Activated T-cell treated with anti-CD3 and anti-CD28 coated beads, Interleukin-2, amount 50 U/mL, for 1 hour (primary cell): ENCODE data around the gene SUN1.
"Not testable (repeated sequence)": the region's sequence is repeated elsewhere in the genome, so short reads cannot be mapped to it uniquely, and the experiment has no call there.

ENCODE experiments used
- DNase-seq: peaks from one replicate; pipeline ENCODE4 v3.0.0-alpha.2; 2020

SUN1 gene, protein sequence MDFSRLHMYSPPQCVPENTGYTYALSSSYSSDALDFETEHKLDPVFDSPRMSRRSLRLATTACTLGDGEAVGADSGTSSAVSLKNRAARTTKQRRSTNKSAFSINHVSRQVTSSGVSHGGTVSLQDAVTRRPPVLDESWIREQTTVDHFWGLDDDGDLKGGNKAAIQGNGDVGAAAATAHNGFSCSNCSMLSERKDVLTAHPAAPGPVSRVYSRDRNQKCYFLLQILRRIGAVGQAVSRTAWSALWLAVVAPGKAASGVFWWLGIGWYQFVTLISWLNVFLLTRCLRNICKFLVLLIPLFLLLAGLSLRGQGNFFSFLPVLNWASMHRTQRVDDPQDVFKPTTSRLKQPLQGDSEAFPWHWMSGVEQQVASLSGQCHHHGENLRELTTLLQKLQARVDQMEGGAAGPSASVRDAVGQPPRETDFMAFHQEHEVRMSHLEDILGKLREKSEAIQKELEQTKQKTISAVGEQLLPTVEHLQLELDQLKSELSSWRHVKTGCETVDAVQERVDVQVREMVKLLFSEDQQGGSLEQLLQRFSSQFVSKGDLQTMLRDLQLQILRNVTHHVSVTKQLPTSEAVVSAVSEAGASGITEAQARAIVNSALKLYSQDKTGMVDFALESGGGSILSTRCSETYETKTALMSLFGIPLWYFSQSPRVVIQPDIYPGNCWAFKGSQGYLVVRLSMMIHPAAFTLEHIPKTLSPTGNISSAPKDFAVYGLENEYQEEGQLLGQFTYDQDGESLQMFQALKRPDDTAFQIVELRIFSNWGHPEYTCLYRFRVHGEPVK

GRCh38 chr7:832167-832967 lies at the start of gene SUN1:
SUN1 (plus strand) TSS chr7:832476; CDS start chr7:832525, 49 bp downstream.
- DNase-seq = peak; percentile 67

DNA sequence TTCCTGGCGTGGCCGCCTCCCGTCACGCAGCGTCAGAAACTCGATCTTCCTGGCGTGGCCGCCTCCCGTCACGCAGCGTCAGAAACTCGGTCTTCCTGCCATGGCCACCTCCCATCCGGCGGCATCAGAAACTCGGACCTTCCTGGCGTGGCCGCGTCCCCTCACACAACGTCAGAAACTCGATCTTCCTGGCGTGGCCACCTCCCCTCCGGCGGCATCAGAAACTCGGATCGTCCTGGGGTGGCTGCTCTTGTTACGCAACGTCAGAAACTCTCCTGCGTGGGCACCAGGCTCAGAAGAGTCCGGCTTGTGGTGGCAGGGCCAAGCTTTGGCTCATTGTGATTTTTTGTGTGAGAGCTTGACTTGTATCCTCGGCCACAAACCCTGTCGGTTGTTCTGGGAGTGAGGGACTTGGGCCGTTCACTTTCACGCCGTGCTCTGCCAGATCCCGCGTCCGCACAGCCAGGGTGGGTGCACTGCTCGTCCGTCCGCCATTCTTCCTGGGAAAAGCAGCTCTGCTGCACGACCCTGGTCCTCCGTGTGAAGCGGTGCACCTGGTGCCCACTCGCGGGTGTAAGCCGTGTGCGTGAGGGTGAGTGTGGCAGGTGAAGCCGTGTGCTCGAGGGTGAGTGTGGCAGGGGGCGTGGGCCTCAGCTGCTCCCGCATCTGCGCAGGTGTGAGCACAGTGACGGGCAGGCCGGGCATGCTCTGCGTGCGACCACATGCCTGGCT lies 49.4 kb upstream of the SUN1 start:
- no peak for DNase-seq

DNA sequence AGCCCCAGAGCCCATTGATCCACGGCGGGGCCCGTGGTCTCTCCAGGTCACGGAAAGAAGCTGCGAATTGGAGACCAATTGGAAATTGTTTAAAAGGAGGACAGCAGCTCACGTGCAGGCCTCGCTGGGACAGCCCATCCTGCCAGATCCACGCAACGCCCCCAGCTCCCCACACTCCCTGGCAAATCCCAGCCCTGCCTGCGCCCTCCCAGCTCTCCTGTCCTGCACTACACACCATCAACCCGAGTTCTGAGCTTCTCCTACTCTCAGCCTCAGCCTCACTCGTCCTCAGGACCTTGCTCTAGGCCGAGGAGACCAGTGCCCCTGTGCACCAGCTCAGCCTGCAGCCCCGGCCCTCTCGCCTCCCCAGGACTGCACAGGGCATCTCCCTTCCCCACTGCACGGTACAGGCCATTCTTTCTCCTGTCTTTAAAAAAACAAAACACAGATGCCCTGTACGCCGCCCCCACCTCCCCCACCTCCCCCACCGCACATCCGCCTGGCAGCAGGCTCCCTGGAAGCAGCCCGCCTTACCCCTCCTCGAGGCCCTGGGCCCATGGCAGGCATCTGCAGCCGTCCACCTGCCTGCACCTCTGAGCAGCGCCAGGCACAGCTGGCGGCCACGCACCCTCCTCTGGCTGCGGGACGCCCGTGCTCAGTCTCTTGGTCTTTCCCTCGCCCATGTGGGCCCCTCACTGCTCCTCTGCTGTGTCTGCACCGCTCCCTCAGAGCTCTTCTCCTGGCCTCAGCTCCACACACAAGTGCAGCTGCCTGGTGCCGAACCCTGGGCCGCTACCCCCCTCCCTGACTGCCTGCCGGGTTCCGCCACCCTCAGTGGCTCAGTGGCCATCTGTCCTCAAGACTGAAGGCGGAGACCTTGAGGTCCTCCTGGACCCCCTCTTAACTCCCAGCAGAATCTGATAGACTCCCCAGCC lies 48.5 kb upstream of the SUN1 start:
- no peak for DNase-seq

DNA sequence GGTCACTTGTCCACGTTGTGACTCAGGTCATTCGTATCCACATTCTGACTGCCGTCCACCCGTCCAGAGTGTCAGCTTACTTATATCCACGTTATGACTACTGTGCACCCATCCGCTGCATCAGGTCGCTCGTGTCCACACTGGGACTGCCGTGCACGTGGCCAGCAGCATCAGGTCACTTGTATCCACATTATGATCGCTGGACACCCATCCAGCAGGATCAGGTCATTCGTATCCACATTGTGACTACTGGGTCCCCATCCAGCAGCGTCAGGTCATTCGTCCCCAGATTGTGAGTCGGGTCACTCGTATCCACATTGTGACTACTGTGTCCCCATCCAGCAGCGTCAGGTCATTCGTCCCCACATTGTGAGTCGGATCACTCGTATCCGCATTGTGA lies 47.3 kb upstream of the SUN1 start:
- no peak for DNase-seq

DNA sequence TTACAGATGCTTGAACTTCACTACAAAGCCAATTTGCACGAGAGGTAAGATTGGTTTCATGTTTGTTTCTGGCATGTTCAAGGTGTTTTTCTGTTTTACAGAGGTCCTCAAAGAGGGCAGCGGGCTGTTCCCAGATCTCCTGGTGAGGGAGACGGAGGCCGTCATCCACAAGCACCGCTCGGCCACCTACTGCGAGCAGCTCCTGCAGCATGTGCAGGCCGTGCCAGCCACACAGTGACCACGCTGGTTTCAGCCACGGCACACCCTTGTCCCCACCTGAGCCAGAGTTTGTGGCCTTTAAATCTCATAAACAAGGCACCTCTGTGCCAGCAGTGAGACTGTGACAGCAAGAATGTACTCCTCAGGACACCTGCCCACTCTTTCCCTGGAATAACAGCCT lies 46.9 kb upstream of the SUN1 start:
- DNase-seq = no peak

- peak; percentile 82 for DNase-seq
Observed at GRCh38 chr7:786472-787255, 45.6 kb upstream of the SUN1 start.

DNA sequence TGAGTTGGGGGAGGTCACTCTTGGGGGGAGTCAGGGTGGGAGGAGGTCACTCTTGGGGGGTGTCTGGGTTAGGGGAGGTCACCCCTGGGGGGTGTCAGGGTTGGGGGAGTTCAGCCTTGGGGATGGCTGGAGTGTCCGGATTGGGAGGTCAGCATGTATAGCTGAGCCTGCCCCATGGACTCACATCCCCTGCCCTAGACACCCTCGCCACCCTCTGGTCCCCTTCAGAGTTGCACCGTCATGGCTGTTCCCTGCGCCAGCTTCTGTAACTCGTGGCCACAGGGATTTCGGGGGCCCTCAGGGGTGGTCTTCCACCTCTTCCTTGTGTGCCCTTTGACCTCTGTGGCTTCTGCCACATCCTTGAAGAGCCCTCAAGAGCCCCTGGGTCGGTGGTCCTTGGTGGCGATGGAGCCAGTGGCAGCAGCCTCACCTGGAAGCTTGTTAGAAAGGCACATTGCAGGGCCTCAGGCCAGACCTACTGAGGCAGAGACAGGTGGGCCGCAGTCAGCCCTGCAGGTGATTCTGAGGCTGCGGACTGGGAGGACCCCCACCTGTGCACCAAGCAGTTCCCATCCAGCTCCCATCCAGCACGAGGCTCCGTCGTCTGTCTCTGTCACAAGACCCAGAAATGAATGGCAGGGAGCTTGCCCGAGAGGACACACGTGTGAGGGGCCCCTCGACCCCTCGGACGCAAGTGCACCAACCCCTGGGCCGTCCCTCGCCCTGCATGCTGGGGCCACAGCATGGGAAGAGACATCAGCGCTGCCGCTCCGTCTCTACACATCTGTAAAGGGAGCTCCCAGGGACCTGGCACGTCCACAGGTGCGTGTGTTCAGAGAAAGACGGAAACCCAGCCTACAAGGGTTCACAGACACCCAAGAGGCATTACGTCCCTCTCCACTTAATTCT lies 44.7 kb upstream of the SUN1 start:
- DNase-seq = no peak

DNA sequence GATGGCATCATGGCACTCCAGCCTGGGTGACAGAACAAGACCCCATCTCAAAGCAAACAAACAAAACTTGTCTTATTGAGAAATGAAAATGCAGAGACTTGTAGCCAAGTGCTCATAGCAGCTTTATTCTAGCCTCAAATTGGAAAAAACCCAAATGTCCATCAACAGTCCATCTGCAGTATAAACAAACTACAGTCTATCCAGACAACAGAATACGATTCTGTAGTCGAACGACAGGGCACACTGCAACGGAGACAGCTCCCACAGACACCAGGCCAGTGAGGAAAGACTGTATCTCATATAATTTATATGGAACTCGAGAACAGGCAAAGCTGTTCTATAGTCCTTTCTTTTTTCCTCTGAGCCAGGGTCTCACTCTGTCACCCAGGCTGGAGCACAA lies 40.8 kb upstream of the SUN1 start:
- no peak for DNase-seq

GRCh38 chr7:794207-794606 lies 38.1 kb upstream of the SUN1 start:
- no peak for DNase-seq

DNA sequence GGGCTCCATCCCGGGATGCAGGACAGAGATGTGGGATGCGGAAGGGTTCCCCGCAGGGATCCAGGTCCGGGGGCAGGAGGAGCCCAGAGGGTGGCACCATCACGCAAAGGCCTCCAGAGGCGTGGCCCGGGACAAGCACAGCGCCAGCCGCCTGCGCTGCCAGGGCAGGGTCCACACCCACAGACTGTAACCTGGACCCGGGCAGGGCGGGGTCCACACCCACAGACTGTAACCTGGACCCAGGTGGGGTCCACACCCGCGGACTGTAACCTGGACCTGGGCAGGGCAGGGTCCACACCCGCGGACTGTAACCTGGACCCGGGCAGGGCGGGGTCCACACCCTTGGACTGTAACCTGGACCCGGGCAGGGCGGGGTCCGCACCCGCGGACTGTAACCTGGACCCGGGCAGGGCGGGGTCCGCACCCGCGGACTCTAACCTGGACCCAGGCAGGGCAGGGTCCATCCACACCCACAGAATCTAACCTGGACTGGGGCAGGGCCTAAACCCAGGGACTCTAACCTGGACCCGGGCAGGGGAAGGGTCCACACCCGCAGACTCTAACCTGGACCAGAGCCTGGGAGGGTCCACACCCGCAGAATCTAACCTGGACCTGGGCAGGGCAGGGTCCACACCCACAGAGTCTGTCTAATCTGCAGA lies 37.5 kb upstream of the SUN1 start:
- DNase-seq = no peak

DNA sequence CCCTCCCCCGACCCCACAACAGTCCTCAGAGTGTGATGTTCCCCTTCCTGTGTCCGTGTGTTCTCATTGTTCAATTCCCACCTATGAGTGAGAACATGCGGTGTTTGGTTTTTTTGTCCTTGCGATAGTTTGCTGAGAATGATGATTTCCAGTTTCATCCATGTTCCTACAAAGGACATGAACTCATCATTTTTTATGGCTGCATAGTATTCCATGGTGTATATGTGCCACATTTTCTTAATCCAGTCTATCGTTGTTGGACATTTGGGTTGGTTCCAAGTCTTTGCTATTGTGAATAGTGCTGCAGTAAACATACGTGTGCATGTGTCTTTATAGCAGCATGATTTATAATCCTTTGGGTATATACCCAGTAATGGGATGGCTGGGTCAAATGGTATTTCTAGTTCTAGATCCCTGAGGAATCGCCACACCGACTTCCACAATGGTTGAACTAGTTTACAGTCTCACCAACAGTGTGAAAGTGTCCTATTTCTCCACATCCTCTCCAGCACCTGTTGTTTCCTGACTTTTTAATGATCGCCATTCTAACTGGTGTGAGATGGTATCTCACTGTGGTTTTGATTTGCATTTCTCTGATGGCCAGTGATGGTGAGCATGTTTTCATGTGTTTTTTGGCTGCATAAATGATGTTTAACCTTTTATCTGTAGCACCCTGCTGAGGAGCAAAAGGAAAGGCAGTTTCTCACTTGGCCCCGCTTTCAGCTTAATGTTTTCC lies 35.7 kb upstream of the SUN1 start:
- not testable (repeated sequence) for DNase-seq

- no peak for DNase-seq
Observed at GRCh38 chr7:798921-799470, 33.3 kb upstream of the SUN1 start.

DNA sequence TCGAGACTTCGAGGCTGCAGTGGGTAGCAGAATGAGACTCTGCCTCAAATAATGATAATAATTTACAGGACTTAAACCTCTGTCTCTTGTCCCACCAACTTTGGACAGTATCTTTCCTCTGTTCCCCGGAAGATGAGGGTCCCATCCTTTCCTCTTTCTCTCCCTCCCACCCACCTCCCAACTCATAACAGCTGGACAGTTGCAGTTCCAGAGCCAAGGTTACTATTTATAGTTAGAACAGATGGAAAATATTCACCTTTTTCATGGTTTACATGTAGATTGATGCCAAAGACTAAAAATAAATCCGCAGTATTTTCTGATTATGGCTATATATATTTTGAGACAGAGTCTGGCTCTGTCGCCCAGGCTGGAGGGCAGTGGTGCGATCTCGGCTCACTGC lies 31.6 kb upstream of the SUN1 start:
- no peak for DNase-seq

GRCh38 chr7:801351-801750 lies 30.9 kb upstream of the SUN1 start:
- DNase-seq = not testable (repeated sequence)

DNA sequence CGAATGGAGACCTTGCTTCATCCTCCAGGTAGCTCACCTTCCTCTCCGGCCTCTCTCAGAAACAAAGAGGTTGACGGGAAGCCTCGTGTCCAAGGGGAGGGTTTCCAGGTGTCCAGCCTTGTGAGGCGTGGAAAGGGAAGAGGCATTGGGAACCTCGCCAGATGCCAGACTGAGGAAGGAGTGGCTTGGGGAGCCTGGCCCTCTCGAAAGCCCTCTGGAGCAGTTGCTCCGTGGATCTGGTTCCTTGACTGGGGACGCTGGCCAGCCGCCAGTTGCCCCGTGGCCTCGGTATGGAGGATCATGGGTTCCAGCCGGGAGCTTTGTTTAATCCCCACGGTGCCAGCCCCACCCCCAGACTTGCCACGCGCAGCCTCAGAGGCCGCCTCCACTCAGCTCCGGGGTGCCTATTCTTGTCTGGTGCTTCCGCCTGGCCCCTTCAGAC lies 30.3 kb upstream of the SUN1 start:
- no peak for DNase-seq

DNA sequence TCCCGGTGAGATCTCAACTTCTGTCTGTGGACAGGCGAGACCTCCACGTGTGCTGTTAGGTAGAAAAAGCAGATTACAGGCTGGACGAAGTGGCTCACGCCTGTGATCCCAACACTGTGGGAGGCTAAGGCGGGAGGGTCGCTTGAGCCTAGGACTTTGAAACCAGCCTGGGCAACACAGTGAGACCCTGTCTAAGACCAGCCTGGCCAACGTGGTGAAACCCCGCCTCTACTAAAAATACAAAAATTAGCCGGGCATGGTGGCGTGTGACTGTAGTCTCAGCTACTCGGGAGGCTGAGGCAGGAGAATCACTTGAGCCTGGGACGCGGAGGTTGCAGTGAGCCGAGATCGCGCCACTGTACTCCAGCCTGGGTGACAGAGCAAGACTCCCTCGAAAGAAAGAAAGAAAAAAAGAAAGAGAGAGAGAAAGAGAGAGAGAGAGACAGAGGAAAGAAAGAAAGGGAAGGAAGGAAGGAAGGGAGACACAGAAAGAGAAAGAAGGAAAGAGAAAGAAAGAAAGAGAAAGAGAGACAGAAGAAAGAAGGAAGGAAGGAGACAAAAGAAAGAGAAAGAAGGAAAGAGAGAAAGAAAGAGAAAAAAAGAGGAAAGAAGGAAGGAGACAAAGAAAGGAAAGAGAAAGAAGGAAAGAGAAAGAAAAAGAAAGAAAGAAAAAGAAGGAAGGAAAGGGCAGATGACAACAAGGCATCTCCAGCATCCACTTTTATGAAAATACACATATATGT lies 29.6 kb upstream of the SUN1 start:
- no peak for DNase-seq

DNA sequence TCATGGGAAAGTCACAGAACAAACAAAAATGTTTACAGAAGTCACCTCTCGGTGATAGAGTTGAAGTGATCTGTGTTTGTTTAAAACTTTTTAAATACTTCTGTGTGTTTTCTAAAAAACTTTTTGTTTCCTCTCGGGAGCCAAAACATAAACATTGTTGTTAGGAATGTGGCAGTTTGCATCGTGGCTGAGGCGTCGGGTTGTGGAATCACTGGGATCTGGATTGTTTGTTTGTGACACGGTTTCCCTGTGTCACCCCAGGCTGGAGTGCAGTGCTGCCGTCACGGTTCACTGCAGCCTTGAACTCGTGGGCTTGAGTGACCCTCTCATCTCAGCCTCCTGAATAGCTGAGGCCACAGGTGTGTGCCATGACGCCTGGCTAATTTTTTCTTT lies 29.0 kb upstream of the SUN1 start:
- DNase-seq = no peak
